SK-N-SH treated with all-trans-retinoic acid at 6 μM for 48 hours (cell line): Measurements from ENCODE around the gene PIK3AP1.

Experiments used
- ARNTL ChIP-seq: fragments of 450-650 bp; formaldehyde crosslinking; IDR thresholded peaks from 2 replicates; pipeline ENCODE4 v1.5.0; 2020; ENCODE audit warnings: low read depth, mild to moderate bottlenecking, moderate library complexity, borderline replicate concordance
- CREB5 ChIP-seq: fragments of 250-450 bp; sonication (Bioruptor Pico); IDR thresholded peaks from 2 replicates; pipeline ENCODE4 v1.5.1; 2020; ENCODE audit warnings: low read depth, mild to moderate bottlenecking, moderate library complexity
- CSDC2 ChIP-seq: fragments of 250-450 bp; sonication (Bioruptor Pico); IDR thresholded peaks from 2 replicates; pipeline ENCODE4 v1.5.0; 2020; ENCODE audit warnings: mild to moderate bottlenecking, moderate library complexity
- ISL1 ChIP-seq: fragments of 250-450 bp; sonication (Bioruptor Pico); IDR thresholded peaks from 2 replicates; pipeline ENCODE4 v2.1.2; 2022; ENCODE audit warnings: mild to moderate bottlenecking, moderate library complexity
- OSR1 ChIP-seq: fragments of 250-450 bp; sonication (Bioruptor Pico); IDR thresholded peaks from 2 replicates; pipeline ENCODE4 v1.8.0; 2022; ENCODE audit warnings: moderate library complexity, mild to moderate bottlenecking, inconsistent platforms
- PPARA ChIP-seq: fragments of 250-450 bp; sonication (Bioruptor Pico); IDR thresholded peaks from 2 replicates; pipeline ENCODE4 v1.5.0; 2020; ENCODE audit warnings: mild to moderate bottlenecking, borderline replicate concordance
- RARB ChIP-seq: fragments of 250-450 bp; sonication (Bioruptor Pico); IDR thresholded peaks from 2 replicates; pipeline ENCODE4 v1.8.0; 2021; ENCODE audit warnings: mild to moderate bottlenecking, moderate library complexity
- TOX ChIP-seq: fragments of 250-450 bp; sonication (Bioruptor Pico); IDR thresholded peaks from 2 replicates; pipeline ENCODE4 v1.8.0; 2021; ENCODE audit warnings: mild to moderate bottlenecking, moderate library complexity, borderline replicate concordance
- ZC3H10 ChIP-seq: fragments of 250-450 bp; sonication (Bioruptor Pico); IDR thresholded peaks from 2 replicates; pipeline ENCODE4 v1.5.1; 2021; ENCODE audit warnings: mild to moderate bottlenecking, moderate library complexity
- ZFP3 ChIP-seq: fragments of 250-450 bp; sonication (Bioruptor Pico); IDR thresholded peaks from 2 replicates; pipeline ENCODE4 v1.5.0; 2020; ENCODE audit warnings: mild to moderate bottlenecking, moderate library complexity
- ZFP30 ChIP-seq: fragments of 450-650 bp; formaldehyde crosslinking; IDR thresholded peaks from 2 replicates; pipeline ENCODE4 v1.5.0; 2022; ENCODE audit warnings: mild to moderate bottlenecking, moderate library complexity
- ZNF565 ChIP-seq: fragments of 450-650 bp; formaldehyde crosslinking; conservative IDR thresholded peaks from 2 replicates; pipeline ENCODE4 v1.5.0; 2020; ENCODE audit warnings: low read depth, mild to moderate bottlenecking, moderate library complexity
- TF ChIP-seq, protein P1 (sequence below): fragments of 250-450 bp; sonication (Bioruptor Pico); IDR thresholded peaks from 2 replicates; pipeline ENCODE4 v1.8.0; 2020; ENCODE audit warnings: mild to moderate bottlenecking, moderate library complexity, borderline replicate concordance
- TF ChIP-seq, protein P2 (sequence below): fragments of 250-450 bp; sonication (Bioruptor Pico); IDR thresholded peaks from 2 replicates; pipeline ENCODE4 v1.5.0; 2020; ENCODE audit warnings: mild to moderate bottlenecking, moderate library complexity

GRCh38 chr10:96560966-96561887 is 159.1 kb downstream of the PIK3AP1 start:
- TF ChIP-seq ZFP3 (CRISPR knock-in tag) (no peak), RARB (CRISPR knock-in tag) (no peak), ZNF565 (CRISPR knock-in tag) (no peak), PPARA (CRISPR knock-in tag) (no peak), ZFP30 (CRISPR knock-in tag) (no peak), OSR1 (no peak), CSDC2 (CRISPR knock-in tag) (no peak), CREB5 (CRISPR knock-in tag) (no peak), ZC3H10 (CRISPR knock-in tag) (no peak), TOX (no peak), ARNTL (CRISPR knock-in tag) (no peak), ISL1 (CRISPR knock-in tag) (no peak)
- TF ChIP-seq, protein P1, sequence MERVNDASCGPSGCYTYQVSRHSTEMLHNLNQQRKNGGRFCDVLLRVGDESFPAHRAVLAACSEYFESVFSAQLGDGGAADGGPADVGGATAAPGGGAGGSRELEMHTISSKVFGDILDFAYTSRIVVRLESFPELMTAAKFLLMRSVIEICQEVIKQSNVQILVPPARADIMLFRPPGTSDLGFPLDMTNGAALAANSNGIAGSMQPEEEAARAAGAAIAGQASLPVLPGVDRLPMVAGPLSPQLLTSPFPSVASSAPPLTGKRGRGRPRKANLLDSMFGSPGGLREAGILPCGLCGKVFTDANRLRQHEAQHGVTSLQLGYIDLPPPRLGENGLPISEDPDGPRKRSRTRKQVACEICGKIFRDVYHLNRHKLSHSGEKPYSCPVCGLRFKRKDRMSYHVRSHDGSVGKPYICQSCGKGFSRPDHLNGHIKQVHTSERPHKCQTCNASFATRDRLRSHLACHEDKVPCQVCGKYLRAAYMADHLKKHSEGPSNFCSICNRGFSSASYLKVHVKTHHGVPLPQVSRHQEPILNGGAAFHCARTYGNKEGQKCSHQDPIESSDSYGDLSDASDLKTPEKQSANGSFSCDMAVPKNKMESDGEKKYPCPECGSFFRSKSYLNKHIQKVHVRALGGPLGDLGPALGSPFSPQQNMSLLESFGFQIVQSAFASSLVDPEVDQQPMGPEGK (CRISPR knock-in tag) = no peak
- TF ChIP-seq, protein P2, sequence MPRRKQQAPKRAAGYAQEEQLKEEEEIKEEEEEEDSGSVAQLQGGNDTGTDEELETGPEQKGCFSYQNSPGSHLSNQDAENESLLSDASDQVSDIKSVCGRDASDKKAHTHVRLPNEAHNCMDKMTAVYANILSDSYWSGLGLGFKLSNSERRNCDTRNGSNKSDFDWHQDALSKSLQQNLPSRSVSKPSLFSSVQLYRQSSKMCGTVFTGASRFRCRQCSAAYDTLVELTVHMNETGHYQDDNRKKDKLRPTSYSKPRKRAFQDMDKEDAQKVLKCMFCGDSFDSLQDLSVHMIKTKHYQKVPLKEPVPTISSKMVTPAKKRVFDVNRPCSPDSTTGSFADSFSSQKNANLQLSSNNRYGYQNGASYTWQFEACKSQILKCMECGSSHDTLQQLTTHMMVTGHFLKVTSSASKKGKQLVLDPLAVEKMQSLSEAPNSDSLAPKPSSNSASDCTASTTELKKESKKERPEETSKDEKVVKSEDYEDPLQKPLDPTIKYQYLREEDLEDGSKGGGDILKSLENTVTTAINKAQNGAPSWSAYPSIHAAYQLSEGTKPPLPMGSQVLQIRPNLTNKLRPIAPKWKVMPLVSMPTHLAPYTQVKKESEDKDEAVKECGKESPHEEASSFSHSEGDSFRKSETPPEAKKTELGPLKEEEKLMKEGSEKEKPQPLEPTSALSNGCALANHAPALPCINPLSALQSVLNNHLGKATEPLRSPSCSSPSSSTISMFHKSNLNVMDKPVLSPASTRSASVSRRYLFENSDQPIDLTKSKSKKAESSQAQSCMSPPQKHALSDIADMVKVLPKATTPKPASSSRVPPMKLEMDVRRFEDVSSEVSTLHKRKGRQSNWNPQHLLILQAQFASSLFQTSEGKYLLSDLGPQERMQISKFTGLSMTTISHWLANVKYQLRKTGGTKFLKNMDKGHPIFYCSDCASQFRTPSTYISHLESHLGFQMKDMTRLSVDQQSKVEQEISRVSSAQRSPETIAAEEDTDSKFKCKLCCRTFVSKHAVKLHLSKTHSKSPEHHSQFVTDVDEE (CRISPR knock-in tag) = no peak
